IgD-negative memory B cell (primary cell): ENCODE data around the gene FZD1. TPM values are rescaled to one million over a fixed set of nuclear protein-coding genes. Genes with fewer than 3 reads are reported as not detected.

Source experiments
- H3K27ac Mint-ChIP-seq, 3 donors: one replicate each; pipeline ENCODE4 v1.8.0; 2020 to 2022; ENCODE audit warnings: mild to moderate bottlenecking in 3 of 3, mixed read lengths in 3 of 3, moderate library complexity in 1 of 3
- H3K27me3 Mint-ChIP-seq: one replicate; pipeline ENCODE4 v1.8.0; 2021; ENCODE audit warnings: mixed read lengths
- H3K36me3 Mint-ChIP-seq: one replicate; pipeline ENCODE4 v1.8.0; 2020; ENCODE audit warnings: mild to moderate bottlenecking, mixed read lengths
- H3K4me1 Mint-ChIP-seq, 3 donors: one replicate each; pipeline ENCODE4 v1.8.0; 2020 to 2022; ENCODE audit warnings: mixed read lengths in 3 of 3, mild to moderate bottlenecking in 1 of 3
- H3K4me3 Mint-ChIP-seq, 4 donors: one replicate each; pipeline ENCODE4 v1.8.0; 2020 to 2022; ENCODE audit warnings: mild to moderate bottlenecking in 4 of 4, mixed read lengths in 4 of 4, moderate library complexity in 3 of 4
- H3K9me3 Mint-ChIP-seq, 3 donors: one replicate each; pipeline ENCODE4 v1.8.0; 2020 to 2021; ENCODE audit warnings: mixed read lengths in 3 of 3, mild to moderate bottlenecking in 1 of 3
- polyA plus RNA-seq: library from polyadenylated mRNA; unstranded; fragments of 300-500 nt; fragmentation: Illumina TruSeq; gene quantifications from one replicate; pipeline ENCODE4 v1.2.3, GENCODE V29; 2021

The FZD1 gene
- polyA plus RNA-seq, 1 donor from 2014 or later, result 0.23 TPM

GRCh38 chr7:91248996-91249395, 15.2 kb upstream of the FZD1 start:
- peaks cover 0 to 4% (median 0%) of the 10 kb centered on the region in 3 donors for H3K9me3 Mint-ChIP-seq
- H3K4me3 Mint-ChIP-seq, result no peak overlapping the region
- H3K27ac Mint-ChIP-seq, result no peak overlapping the region
- H3K4me1 Mint-ChIP-seq, result no peaks in the 10 kb centered on the region
- peaks cover 1% of the 10 kb centered on the region for H3K27me3 Mint-ChIP-seq
- no peaks in the 10 kb centered on the region for H3K36me3 Mint-ChIP-seq

GRCh38 chr7:91249506-91250233, 14.6 kb upstream of the FZD1 start:
- Mint-ChIP-seq H3K9me3 (peaks cover 0 to 4% (median 0%) of the 10 kb centered on the region in 3 donors), H3K4me1 (no peaks in the 10 kb centered on the region), H3K36me3 (no peaks in the 10 kb centered on the region), H3K27ac (no peak overlapping the region), H3K4me3 (peak overlapping the region in 1 of 4 donors; percentile 41), H3K27me3 (peaks cover 1% of the 10 kb centered on the region)

DNA sequence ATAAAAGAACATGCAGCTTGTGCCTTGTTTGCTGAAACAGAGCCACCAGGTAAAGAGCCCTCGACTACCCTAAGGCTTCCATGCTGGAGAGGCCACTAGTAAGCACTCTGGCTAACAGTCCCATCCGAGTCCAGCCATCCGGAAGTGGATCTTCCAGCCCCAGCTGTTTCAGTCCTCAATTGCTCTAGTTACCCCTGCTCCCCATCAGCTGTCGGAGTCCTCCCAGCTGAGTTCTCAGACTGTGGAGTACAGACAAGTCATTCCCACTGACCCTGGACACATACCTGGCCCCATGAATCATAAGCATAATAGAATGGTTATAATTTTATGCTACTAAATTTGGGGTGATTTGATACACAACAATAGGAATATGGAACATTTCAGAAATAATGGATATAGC, 13.5 kb upstream of the FZD1 start:
- Mint-ChIP-seq H3K27ac (no peak overlapping the region), H3K4me1 (no peaks in the 10 kb centered on the region), H3K4me3 (no peak overlapping the region), H3K9me3 (peaks cover 3 to 5% (median 4%) of the 10 kb centered on the region in 3 donors), H3K27me3 (peaks cover 4% of the 10 kb centered on the region), H3K36me3 (no peaks in the 10 kb centered on the region)

DNA sequence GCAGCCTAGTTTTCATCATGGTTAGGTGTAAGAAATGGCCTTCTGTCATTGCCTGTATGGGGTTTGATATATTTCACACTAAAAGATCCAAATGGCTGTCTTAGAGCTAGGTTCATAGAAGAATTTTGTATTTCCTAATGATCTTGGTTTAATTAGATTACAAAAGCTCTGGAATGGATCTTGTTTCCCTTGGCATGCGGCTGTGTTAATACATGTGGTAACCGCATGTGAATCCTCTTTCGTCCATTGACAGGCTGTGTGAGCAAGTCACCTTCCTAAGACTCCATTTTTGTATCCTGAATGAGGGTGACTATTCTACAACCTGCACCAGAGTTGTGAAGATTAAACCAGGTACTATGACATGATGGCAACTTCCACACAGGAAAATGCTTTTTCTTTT, 12.4 kb upstream of the FZD1 start:
- H3K36me3 Mint-ChIP-seq, result no peaks in the 10 kb centered on the region
- H3K27ac Mint-ChIP-seq, result no peak overlapping the region
- H3K4me3 Mint-ChIP-seq, result no peak overlapping the region
- peaks cover 6 to 14% (median 11%) of the 10 kb centered on the region in 3 donors for H3K9me3 Mint-ChIP-seq
- H3K27me3 Mint-ChIP-seq, result peaks cover 6% of the 10 kb centered on the region
- H3K4me1 Mint-ChIP-seq, result no peaks in the 10 kb centered on the region

DNA sequence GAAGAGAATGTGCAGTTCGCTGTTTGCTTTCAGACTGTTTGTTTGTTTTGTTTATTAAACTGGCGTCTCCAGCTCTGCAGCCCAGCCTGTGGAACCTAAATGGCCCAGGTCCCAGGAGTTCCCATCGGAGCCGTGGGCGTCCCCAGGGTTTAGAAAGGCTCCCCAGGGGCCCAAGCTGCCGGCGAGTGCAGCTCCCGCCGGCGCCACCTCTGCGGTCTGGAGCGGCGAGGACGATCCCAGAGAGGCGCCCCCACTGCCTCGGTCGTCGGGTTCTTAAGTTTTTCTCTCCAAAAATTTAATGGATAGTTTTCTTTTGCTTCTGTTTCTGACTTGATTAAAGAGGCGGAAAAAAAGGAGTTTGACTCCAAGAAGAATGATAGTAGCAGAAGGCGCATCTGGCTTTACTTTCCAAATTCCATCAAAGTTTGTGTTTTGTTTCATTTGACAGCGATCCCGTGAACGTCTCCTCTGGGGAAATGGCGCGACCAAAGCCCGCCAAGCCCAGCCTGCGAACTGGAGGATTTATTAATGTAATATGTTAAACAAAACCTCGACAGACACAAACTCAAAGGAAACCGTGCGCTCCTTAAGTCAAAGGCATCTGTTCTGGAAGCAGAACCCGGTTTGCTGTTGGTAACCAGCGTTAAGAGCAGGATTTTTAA, 718 bp upstream of the FZD1 start:
- peaks cover 0 to 4% (median 0%) of the 10 kb centered on the region in 3 donors for H3K9me3 Mint-ChIP-seq
- peak overlapping the region; percentile 82 to 97 (median 94) for H3K4me3 Mint-ChIP-seq
- H3K27ac Mint-ChIP-seq, result peak overlapping the region in 1 of 3 donors; percentile 62
- H3K27me3 Mint-ChIP-seq, result peaks cover 32% of the 10 kb centered on the region
- peaks cover 6 to 13% (median 6%) of the 10 kb centered on the region in 3 donors for H3K4me1 Mint-ChIP-seq
- peaks cover 2% of the 10 kb centered on the region for H3K36me3 Mint-ChIP-seq

DNA sequence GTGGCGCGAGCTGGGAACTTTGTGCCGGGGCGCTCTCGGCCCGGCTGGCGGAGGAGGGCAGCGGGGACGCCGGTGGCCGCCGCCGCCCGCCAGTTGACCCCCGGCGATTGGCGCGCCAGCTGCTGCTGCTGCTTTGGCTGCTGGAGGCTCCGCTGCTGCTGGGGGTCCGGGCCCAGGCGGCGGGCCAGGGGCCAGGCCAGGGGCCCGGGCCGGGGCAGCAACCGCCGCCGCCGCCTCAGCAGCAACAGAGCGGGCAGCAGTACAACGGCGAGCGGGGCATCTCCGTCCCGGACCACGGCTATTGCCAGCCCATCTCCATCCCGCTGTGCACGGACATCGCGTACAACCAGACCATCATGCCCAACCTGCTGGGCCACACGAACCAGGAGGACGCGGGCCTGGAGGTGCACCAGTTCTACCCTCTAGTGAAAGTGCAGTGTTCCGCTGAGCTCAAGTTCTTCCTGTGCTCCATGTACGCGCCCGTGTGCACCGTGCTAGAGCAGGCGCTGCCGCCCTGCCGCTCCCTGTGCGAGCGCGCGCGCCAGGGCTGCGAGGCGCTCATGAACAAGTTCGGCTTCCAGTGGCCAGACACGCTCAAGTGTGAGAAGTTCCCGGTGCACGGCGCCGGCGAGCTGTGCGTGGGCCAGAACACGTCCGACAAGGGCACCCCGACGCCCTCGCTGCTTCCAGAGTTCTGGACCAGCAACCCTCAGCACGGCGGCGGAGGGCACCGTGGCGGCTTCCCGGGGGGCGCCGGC, 870 bp downstream of the FZD1 start:
- Mint-ChIP-seq H3K36me3 (peaks cover 2% of the 10 kb centered on the region), H3K27ac (peak overlapping the region in 1 of 3 donors; percentile 63), H3K9me3 (peaks cover 0 to 3% (median 0%) of the 10 kb centered on the region in 3 donors), H3K4me1 (peaks cover 6 to 13% (median 6%) of the 10 kb centered on the region in 3 donors), H3K4me3 (peak overlapping the region; percentile 82 to 96 (median 93)), H3K27me3 (peaks cover 32% of the 10 kb centered on the region)

DNA sequence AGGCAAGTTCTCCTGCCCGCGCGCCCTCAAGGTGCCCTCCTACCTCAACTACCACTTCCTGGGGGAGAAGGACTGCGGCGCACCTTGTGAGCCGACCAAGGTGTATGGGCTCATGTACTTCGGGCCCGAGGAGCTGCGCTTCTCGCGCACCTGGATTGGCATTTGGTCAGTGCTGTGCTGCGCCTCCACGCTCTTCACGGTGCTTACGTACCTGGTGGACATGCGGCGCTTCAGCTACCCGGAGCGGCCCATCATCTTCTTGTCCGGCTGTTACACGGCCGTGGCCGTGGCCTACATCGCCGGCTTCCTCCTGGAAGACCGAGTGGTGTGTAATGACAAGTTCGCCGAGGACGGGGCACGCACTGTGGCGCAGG, 1.4 kb downstream of the FZD1 start:
- H3K27ac Mint-ChIP-seq, result no peak overlapping the region
- peaks cover 0 to 3% (median 0%) of the 10 kb centered on the region in 3 donors for H3K9me3 Mint-ChIP-seq
- peaks cover 32% of the 10 kb centered on the region for H3K27me3 Mint-ChIP-seq
- peaks cover 2% of the 10 kb centered on the region for H3K36me3 Mint-ChIP-seq
- peak overlapping the region in 3 of 4 donors; percentile 82 to 96 (median 90) for H3K4me3 Mint-ChIP-seq
- peaks cover 6 to 13% (median 6%) of the 10 kb centered on the region in 3 donors for H3K4me1 Mint-ChIP-seq

- H3K4me3 Mint-ChIP-seq, result peak overlapping the region; percentile 68 to 96 (median 86)
- H3K36me3 Mint-ChIP-seq, result peaks cover 2% of the 10 kb centered on the region
- H3K9me3 Mint-ChIP-seq, result peaks cover 0 to 3% (median 0%) of the 10 kb centered on the region in 3 donors
- H3K27me3 Mint-ChIP-seq, result peaks cover 29% of the 10 kb centered on the region
- no peak overlapping the region for H3K27ac Mint-ChIP-seq
- peaks cover 6 to 13% (median 6%) of the 10 kb centered on the region in 3 donors for H3K4me1 Mint-ChIP-seq
Observed at GRCh38 chr7:91266067-91266688, 1.9 kb downstream of the FZD1 start.

- Mint-ChIP-seq H3K27ac (no peak overlapping the region), H3K4me1 (peaks cover 6 to 13% (median 6%) of the 10 kb centered on the region in 3 donors), H3K9me3 (peaks cover 0 to 3% (median 0%) of the 10 kb centered on the region in 3 donors), H3K36me3 (peaks cover 2% of the 10 kb centered on the region), H3K4me3 (peak overlapping the region; percentile 23 to 90 (median 80)), H3K27me3 (peaks cover 29% of the 10 kb centered on the region)
Observed at GRCh38 chr7:91266689-91267090, 2.5 kb downstream of the FZD1 start.

DNA sequence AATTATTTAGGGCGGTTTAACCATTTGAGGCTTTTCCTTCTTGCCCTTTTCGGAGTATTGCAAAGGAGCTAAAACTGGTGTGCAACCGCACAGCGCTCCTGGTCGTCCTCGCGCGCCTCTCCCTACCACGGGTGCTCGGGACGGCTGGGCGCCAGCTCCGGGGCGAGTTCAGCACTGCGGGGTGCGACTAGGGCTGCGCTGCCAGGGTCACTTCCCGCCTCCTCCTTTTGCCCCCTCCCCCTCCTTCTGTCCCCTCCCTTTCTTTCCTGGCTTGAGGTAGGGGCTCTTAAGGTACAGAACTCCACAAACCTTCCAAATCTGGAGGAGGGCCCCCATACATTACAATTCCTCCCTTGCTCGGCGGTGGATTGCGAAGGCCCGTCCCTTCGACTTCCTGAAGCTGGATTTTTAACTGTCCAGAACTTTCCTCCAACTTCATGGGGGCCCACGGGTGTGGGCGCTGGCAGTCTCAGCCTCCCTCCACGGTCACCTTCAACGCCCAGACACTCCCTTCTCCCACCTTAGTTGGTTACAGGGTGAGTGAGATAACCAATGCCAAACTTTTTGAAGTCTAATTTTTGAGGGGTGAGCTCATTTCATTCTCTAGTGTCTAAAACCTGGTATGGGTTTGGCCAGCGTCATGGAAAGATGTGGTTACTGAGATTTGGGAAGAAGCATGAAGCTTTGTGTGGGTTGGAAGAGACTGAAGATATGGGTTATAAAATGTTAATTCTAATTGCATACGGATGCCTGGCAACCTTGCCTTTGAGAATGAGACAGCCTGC, 3.1 kb downstream of the FZD1 start:
- H3K4me3 Mint-ChIP-seq, result peak overlapping the region in 3 of 4 donors; percentile 45 to 75 (median 55)
- H3K27me3 Mint-ChIP-seq, result peaks cover 30% of the 10 kb centered on the region
- peaks cover 6 to 13% (median 6%) of the 10 kb centered on the region in 3 donors for H3K4me1 Mint-ChIP-seq
- peaks cover 0 to 3% (median 0%) of the 10 kb centered on the region in 3 donors for H3K9me3 Mint-ChIP-seq
- H3K36me3 Mint-ChIP-seq, result peaks cover 2% of the 10 kb centered on the region
- no peak overlapping the region for H3K27ac Mint-ChIP-seq

DNA sequence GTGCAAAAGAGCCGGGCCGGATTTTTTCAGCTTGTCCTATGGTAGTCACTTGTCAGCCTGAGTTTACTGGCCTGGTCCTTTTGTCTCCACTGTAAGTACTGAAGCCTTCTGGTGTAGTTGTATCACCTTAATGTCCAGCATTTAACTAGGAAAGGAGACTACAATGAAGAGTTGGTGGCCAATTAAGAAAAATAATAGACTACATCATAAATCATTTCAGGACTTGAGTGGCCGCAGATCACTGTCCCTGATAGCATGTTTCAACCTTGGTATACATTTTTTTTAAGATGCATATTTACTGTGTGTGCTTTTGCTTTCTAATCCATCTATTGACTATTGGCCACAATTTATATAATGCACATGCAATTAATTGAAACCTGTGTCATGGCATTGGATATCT, 6.1 kb downstream of the FZD1 start:
- Mint-ChIP-seq H3K27ac (no peak overlapping the region), H3K4me3 (no peak overlapping the region), H3K4me1 (peaks cover 0 to 3% (median 1%) of the 10 kb centered on the region in 3 donors), H3K9me3 (peaks cover 0 to 3% (median 0%) of the 10 kb centered on the region in 3 donors), H3K27me3 (peaks cover 16% of the 10 kb centered on the region), H3K36me3 (peaks cover 2% of the 10 kb centered on the region)

DNA sequence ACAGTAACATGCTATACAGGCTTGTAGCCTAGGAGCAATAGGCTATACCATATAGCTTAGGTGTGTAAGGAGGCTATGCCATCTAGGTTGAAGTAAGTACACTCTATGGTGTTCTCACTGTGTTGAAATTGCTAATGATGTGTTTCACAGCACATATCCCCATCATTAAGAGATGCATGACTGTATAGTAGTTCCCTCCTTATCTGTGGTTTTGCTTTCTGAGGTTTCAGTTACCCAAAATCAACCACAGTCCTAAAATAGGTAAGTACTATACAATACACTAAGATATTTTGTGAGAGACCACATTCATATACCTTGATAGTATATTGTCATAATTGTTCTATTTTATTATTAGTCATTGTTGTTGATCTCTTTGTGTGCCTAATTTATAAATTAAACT, 12.7 kb downstream of the FZD1 start:
- Mint-ChIP-seq H3K4me3 (no peak overlapping the region), H3K27me3 (peaks cover 10% of the 10 kb centered on the region), H3K27ac (no peak overlapping the region), H3K9me3 (no peaks in the 10 kb centered on the region), H3K4me1 (peaks cover 0 to 4% (median 0%) of the 10 kb centered on the region in 3 donors), H3K36me3 (no peaks in the 10 kb centered on the region)

DNA sequence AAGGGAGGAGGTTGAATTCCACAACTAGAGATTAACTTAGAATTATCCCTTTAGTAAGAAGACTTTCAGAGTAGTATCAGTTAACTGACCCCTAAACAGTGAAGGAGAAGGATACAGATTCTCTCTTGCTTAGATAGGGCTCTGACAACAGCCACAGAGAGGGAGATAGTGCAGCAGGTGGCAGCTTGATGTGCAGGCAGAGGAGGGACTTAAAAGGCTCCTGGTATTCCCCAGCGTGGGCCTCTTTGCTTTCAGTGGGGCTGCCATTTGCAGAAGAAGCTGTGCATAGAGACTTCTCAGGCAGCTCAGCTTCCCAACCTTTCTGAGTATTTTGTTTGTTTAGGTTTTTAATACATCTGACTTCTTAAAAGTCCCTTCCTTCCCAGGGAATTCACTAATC, 16.0 kb downstream of the FZD1 start:
- Mint-ChIP-seq H3K4me3 (no peak overlapping the region), H3K27ac (no peak overlapping the region), H3K4me1 (peaks cover 0 to 4% (median 0%) of the 10 kb centered on the region in 3 donors), H3K9me3 (no peaks in the 10 kb centered on the region), H3K36me3 (no peaks in the 10 kb centered on the region), H3K27me3 (peaks cover 11% of the 10 kb centered on the region)

DNA sequence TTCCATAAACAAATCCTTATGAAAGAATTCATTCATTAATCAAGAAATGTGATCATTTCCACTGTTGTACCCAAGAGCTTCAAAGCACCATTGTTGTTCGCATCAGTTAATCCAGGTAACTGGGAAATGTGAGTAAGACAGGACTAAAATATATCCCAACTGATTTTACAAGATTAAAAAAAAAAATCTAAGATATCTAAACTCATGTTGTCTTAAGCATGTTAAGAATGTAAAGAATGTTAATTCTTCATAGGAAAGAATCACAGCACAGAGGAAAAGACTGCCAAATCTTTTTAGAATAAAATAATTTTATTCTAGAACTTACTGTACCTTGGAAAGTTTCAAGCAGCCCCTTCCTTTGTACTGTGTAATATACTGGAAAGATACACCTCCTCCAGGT, 16.4 kb downstream of the FZD1 start:
- H3K36me3 Mint-ChIP-seq, result no peaks in the 10 kb centered on the region
- H3K27ac Mint-ChIP-seq, result no peak overlapping the region
- peaks cover 0 to 4% (median 0%) of the 10 kb centered on the region in 3 donors for H3K4me1 Mint-ChIP-seq
- H3K27me3 Mint-ChIP-seq, result peaks cover 11% of the 10 kb centered on the region
- H3K9me3 Mint-ChIP-seq, result no peaks in the 10 kb centered on the region
- H3K4me3 Mint-ChIP-seq, result no peak overlapping the region
